Endometrium (tissue), 2 donors: ENCODE measurements around the gene SSR4.

Experiments
- FAIRE-seq: peaks from 2 replicates; lab custom pipeline; 2012; peaks lifted over from hg19 to GRCh38; lab: Jason Lieb, UNC
- donor health status: control.
- donor health status: control.

The SSR4 gene

DNA sequence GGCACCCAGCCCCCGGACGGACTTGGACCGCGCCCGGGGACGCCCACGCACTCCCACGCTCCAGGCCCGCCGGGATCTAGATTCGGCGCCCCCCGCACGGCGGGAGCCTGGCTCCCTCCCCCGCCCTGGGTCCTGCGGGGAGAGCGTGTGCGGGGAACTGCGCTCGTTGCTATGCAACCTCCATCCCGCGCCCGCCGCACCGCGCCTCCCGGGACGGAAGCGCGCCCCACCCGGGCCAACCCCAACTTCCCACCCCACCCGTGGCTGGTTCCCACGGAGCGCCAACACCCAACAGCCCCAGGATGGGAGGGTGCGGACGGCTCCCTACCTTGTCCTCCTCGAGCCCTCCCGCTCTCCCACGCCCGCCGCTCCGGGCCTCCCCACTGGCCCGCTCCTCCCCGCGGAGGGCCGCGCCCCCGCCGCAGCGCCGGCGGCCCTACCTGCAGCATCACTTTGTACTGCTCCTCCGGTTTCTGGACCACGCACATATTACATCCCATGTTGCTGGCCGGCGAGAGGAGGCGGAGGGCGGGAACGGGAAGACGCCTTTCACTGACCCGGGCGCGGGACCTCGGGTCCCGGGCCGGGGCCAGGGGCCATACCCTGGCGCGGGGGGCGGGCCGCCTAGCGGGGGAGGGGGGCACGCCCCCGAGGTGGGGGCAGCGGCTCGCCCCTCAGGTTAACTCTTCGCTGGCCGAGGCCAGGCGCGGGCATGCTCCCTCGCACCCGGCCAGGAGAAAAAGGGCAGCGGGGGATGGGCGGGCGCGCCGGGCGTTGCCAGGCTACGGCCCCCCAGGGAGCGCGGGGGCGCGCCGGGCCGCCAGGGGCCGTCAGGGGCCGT is 35.6 kb downstream of the SSR4 start, which contains the start of gene PDZD4:
PDZD4 (minus strand) TSS at position 746 of the 841 bp plus-strand sequence; CDS start at position 500, 246 bp downstream.
- FAIRE-seq, result no peak

- FAIRE-seq, result no peak
Measured at GRCh38 chrX:153830640-153831428, 36.4 kb downstream of the SSR4 start.

- FAIRE-seq, result no peak
Measured at GRCh38 chrX:153831429-153832150, 37.1 kb downstream of the SSR4 start.

GRCh38 chrX:153832728-153833127 is 38.3 kb downstream of the SSR4 start:
- FAIRE-seq, result no peak

DNA sequence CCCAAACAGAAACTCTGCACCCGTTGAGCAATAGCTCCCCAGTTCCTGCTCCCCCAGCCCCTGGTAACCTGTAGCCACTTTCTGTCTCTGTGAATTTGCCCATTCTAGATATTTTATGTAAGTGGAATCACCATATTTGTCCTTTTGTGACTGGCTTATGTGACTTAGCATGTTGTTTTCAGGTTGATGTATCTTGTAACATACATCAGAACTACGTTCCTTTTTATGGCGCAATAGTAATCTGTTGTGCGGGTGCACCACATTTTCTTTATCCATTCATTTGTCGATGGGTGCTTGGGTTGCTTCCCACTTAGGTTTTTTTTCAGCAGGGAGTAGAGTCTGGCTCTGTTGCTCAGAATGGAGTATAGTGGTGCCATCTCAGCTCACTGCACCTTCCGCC is 42.5 kb downstream of the SSR4 start:
- FAIRE-seq, result no peak

DNA sequence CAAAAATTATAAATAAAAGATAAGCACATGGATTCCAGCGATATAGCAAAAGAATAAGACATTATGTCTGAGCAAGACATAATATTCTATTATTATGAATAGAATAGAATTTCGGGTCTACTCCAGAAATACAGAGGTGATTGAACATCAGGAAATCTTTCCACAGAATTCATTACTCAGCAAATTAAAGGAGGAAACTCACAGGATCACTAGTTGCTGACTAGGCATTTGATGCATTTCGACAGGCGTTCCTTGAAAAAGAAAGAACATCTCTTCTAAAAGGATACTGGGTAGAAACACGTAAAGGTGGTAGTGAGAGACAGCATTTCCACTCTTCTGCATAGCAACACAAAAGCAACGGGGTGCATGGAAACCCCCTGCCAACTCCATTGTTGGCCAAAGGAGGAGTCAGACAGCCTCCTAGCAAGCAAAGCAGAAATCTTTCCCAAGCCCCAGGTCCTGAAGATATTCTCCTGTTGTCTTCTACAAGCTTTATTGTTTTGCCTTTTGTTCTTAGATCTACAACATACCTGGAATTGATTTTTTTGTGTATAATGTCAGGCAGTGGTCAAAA is 50.1 kb downstream of the SSR4 start:
- FAIRE-seq, result no peak

DNA sequence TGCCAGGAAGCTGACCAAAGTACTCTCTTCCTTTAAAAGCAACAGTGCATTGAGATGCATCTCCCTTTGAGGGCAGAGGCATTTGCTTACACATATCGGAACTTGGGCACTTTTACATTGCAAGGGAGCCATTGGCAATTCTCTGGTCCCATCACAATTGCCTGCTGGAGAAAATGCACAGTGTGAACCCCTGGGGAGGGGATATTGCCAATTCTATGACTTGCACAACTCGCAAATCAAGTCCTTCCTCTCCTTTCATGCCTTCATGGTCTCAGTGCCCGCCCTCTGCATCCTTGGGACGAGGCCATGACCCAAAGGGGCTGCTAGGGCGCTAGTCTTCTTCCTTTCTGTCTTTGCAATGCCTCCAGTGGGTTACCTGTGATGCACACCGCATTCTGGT is 50.7 kb downstream of the SSR4 start:
- no peak for FAIRE-seq

GRCh38 chrX:153845842-153846241 is 51.4 kb downstream of the SSR4 start:
- no peak for FAIRE-seq
